ENCODE measurements around the gene PARD3B.

The PARD3B gene

DNA sequence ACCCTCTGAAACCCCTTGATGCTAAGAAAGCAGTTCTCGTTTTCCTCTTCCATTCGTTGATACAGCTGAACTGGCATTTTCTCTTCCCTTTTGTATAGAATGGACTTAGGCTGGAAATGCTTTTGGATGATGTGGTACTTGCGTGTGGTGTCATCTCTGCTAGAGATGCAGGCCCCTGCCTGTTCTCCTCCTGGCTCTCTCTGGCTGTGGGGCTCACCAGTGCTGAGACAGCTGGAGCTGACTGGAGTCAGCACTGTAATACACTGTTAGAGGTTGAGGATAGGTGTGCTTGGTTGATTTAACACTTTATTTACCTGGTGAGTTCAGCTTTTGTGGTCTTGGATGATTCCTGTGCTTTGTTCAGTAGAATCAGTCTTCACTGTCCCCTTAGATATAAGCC is 30.2 kb downstream of the PARD3B start:
- H3K4me3 ChIP-seq (ENCODE audit: insufficient read length, low read depth) = no peak overlapping the region
- TF ChIP-seq ZNF274 (IDR thresholded peaks at IDR 0.05; ENCODE audit: low read depth, low read length) (no peak), YY1 (IDR thresholded peaks at IDR 0.05; ENCODE audit: insufficient read depth, insufficient read length) (no peak), SUZ12 (IDR thresholded peaks at IDR 0.05; ENCODE audit: extremely low read depth, insufficient read depth, insufficient read length) (no peak)
- H3K9ac ChIP-seq (ENCODE audit: insufficient read length, low read depth) = no peak overlapping the region
- H3K4me1 ChIP-seq (ENCODE audit: insufficient read depth, insufficient read length) = no peaks in the 10 kb centered on the region
- no peaks in the 10 kb centered on the region for H3K9me3 ChIP-seq (ENCODE audit: insufficient read depth, low read length)
- H3K27me3 ChIP-seq (ENCODE audit: insufficient read depth, insufficient read length) = no peaks in the 10 kb centered on the region
- H3K36me3 ChIP-seq (ENCODE audit: insufficient read depth, insufficient read length, low read length) = no peaks in the 10 kb centered on the region
- DNase-seq (ENCODE audit: low read depth, low spot score) = no peak

DNA sequence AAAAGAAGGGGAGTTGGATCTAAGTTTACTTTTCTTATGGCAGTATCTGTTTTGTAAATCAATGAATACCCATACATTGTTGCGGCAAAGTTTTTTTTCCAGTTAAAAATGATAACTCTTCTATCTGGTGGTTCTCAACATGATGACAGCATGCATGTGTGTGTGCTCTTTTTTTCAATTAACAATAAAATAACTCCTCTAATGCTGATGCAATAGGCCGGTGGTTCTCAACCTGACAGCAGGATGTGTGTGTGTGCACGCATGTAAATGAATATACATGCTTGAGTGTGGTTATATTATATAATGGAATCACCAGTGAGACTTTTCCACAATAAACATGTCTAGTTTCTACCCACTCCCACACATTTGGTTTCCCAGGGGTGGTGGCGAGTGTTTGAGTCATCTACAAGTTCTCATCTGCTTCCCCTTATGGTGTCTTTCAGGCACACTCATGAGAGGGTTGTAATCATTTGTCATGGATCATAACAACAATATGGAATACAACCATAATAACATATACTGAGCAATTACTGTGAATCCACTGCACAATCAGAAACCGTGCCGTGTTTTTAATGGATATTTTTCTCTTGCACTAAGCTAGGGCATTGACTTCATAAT is 31.2 kb downstream of the PARD3B start:
- Histone ChIP-seq H3K4me1 (ENCODE audit: insufficient read depth, insufficient read length) (no peaks in the 10 kb centered on the region), H3K4me3 (ENCODE audit: insufficient read length, low read depth) (no peak overlapping the region), H3K9me3 (ENCODE audit: insufficient read depth, low read length) (no peaks in the 10 kb centered on the region), H3K9ac (ENCODE audit: insufficient read length, low read depth) (no peak overlapping the region), H3K27me3 (ENCODE audit: insufficient read depth, insufficient read length) (no peaks in the 10 kb centered on the region), H3K36me3 (ENCODE audit: insufficient read depth, insufficient read length, low read length) (no peaks in the 10 kb centered on the region)
- no peak for DNase-seq (ENCODE audit: low read depth, low spot score)
- no peak for TF ChIP-seq SUZ12 (IDR thresholded peaks at IDR 0.05; ENCODE audit: extremely low read depth, insufficient read depth, insufficient read length)
- TF ChIP-seq YY1 (IDR thresholded peaks at IDR 0.05; ENCODE audit: insufficient read depth, insufficient read length) = no peak
- no peak for TF ChIP-seq ZNF274 (IDR thresholded peaks at IDR 0.05; ENCODE audit: low read depth, low read length)

DNA sequence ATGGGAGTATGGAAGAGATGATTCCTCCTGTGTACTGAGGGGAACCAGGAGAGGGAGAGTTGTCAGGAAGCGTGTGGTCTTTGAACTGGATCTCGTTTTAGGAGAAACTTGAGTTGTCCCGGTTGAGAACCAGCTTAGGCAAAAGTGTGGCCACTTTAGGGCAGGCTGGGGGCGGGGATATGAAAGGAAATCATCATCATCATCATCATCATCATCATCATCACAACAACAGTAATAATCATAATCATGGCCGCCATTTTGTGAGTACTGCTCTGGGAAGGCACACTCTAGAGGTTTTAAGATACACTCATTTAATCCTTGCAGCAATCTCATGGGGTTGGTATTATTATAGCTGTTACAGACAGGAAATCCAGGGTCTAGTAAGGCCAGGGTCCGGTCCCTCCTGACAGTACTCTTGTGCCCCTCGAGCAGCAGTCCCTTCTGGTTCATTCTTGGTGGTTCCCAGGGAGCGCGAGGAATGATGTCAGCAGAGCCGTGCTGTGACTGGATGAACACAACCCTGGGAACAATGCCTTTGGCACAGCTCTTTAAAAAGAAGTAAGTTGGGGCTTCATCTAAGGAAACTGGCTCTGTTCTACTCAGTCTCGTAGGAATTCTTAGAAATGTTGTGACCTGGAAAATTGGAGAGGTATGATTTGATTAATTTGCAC is 33.8 kb downstream of the PARD3B start:
- Histone ChIP-seq H3K4me1 (ENCODE audit: insufficient read depth, insufficient read length) (no peaks in the 10 kb centered on the region), H3K36me3 (ENCODE audit: insufficient read depth, insufficient read length, low read length) (no peaks in the 10 kb centered on the region), H3K9ac (ENCODE audit: insufficient read length, low read depth) (no peak overlapping the region), H3K9me3 (ENCODE audit: insufficient read depth, low read length) (no peaks in the 10 kb centered on the region), H3K4me3 (ENCODE audit: insufficient read length, low read depth) (no peak overlapping the region), H3K27me3 (ENCODE audit: insufficient read depth, insufficient read length) (no peaks in the 10 kb centered on the region)
- TF ChIP-seq ZNF274 (IDR thresholded peaks at IDR 0.05; ENCODE audit: low read depth, low read length) = no peak
- no peak for TF ChIP-seq SUZ12 (IDR thresholded peaks at IDR 0.05; ENCODE audit: extremely low read depth, insufficient read depth, insufficient read length)
- no peak for TF ChIP-seq YY1 (IDR thresholded peaks at IDR 0.05; ENCODE audit: insufficient read depth, insufficient read length)
- DNase-seq (ENCODE audit: low read depth, low spot score) = no peak

DNA sequence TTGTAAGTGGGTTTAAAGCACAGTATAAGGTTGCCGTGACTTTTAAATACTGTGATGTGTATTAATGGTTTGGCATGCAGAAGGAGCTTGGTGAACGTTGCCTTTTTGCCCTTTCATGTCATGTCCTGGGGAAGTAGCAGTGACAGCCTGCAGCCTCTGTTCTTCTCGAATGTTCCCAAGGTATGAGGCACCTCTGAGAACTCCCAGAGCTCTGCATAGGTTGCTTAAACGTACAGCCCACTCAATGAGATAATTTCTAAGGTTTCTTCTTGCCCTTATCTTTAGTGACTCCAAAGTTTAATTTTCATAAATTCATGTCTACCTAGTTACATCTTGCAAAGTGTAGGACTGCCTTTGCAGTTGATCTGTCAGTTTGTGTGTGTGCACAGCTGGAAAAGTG is 36.7 kb downstream of the PARD3B start:
- Histone ChIP-seq H3K9me3 (ENCODE audit: insufficient read depth, low read length) (no peaks in the 10 kb centered on the region), H3K4me3 (ENCODE audit: insufficient read length, low read depth) (no peak overlapping the region), H3K27me3 (ENCODE audit: insufficient read depth, insufficient read length) (no peaks in the 10 kb centered on the region), H3K36me3 (ENCODE audit: insufficient read depth, insufficient read length, low read length) (no peaks in the 10 kb centered on the region), H3K4me1 (ENCODE audit: insufficient read depth, insufficient read length) (no peaks in the 10 kb centered on the region), H3K9ac (ENCODE audit: insufficient read length, low read depth) (no peak overlapping the region)
- TF ChIP-seq ZNF274 (IDR thresholded peaks at IDR 0.05; ENCODE audit: low read depth, low read length) (no peak), YY1 (IDR thresholded peaks at IDR 0.05; ENCODE audit: insufficient read depth, insufficient read length) (no peak), SUZ12 (IDR thresholded peaks at IDR 0.05; ENCODE audit: extremely low read depth, insufficient read depth, insufficient read length) (no peak)
- no peak for DNase-seq (ENCODE audit: low read depth, low spot score)

DNA sequence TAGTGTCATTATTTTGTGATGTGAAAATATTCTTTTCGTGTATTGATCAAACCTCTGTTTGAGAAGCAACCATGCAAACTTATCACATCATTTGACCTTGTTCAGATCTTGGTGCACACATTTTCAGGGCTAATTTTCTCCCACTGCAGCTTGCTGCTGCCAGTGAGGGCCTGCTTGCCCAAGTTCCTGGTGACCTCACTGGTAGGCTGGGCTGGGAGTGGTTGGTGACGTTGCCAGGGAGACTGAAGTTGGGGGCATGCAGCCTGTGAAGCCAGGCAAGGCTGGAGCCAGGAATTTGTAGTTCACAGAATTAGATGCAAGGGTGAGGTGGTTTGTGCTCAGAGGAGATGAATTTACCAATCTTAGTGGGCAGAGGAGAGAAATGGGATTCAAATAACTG is 38.5 kb downstream of the PARD3B start:
- TF ChIP-seq ZNF274 (IDR thresholded peaks at IDR 0.05; ENCODE audit: low read depth, low read length) (no peak), SUZ12 (IDR thresholded peaks at IDR 0.05; ENCODE audit: extremely low read depth, insufficient read depth, insufficient read length) (no peak)
- no peak overlapping the region for H3K9ac ChIP-seq (ENCODE audit: insufficient read length, low read depth)
- no peaks in the 10 kb centered on the region for H3K27me3 ChIP-seq (ENCODE audit: insufficient read depth, insufficient read length)
- no peak for DNase-seq (ENCODE audit: low read depth, low spot score)
- H3K4me3 ChIP-seq (ENCODE audit: insufficient read length, low read depth) = no peak overlapping the region
- H3K36me3 ChIP-seq (ENCODE audit: insufficient read depth, insufficient read length, low read length) = no peaks in the 10 kb centered on the region
- H3K4me1 ChIP-seq (ENCODE audit: insufficient read depth, insufficient read length) = no peaks in the 10 kb centered on the region
- no peaks in the 10 kb centered on the region for H3K9me3 ChIP-seq (ENCODE audit: insufficient read depth, low read length)

DNA sequence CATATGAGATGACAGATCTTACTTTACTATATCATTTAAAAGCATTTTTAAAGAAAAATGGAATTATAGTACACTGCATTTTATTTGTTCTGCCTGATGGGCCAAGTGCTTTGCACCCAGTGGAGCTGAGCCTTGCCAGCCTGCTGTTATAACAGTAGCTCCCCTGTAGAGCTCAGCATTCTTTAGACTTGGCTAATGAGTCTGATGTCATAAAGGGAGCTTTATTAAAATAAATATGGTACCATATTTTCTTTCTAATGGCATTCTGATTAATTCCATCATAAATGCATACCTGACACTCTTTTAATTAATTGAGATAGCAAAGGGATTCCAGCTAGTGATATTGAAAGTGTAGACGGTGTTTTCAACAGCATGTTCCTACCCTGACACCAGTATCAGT is 40.7 kb downstream of the PARD3B start:
- H3K36me3 ChIP-seq (ENCODE audit: insufficient read depth, insufficient read length, low read length) = no peaks in the 10 kb centered on the region
- DNase-seq (ENCODE audit: low read depth, low spot score) = no peak
- H3K27me3 ChIP-seq (ENCODE audit: insufficient read depth, insufficient read length) = no peaks in the 10 kb centered on the region
- TF ChIP-seq YY1 (IDR thresholded peaks at IDR 0.05; ENCODE audit: insufficient read depth, insufficient read length) = no peak
- no peak for TF ChIP-seq SUZ12 (IDR thresholded peaks at IDR 0.05; ENCODE audit: extremely low read depth, insufficient read depth, insufficient read length)
- TF ChIP-seq ZNF274 (IDR thresholded peaks at IDR 0.05; ENCODE audit: low read depth, low read length) = no peak
- no peaks in the 10 kb centered on the region for H3K4me1 ChIP-seq (ENCODE audit: insufficient read depth, insufficient read length)
- H3K9ac ChIP-seq (ENCODE audit: insufficient read length, low read depth) = no peak overlapping the region
- no peak overlapping the region for H3K4me3 ChIP-seq (ENCODE audit: insufficient read length, low read depth)
- peaks cover 12% of the 10 kb centered on the region; the same call in 1 of the 2 replicates for H3K9me3 ChIP-seq (ENCODE audit: insufficient read depth, low read length)

DNA sequence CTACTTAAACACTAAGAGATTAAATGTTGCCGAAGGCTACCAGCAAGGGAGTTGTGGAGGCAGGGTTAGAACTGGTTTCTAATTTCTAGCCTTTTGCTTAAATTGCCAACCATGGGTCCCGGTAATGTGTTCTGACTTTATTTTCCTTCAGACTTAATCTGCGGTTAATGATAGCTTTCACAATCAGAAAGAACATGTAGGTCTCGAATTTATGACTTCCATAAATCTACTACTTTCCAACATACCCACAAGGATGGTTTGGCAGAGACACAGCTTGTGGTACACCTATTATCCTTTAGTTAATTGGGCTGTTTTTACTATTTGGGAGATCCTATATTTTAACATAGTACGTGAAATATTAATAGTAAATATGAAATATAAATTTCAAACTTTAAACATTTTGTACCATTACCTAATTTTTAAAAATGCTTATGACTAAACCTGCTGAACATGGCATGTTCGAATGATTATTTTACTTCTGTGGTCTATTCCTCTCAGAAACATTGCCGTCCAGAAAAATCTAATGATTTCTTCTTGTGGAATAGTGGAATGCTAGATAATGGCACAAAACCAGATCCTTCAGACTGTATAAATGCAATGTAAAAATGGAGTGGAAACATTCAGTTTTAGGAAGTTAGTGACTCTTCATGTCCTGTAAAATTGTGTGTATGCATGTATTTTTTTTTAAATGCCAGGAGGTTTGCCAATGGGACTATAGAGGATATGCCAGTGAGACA is 41.3 kb downstream of the PARD3B start:
- H3K4me3 ChIP-seq (ENCODE audit: insufficient read length, low read depth) = no peak overlapping the region
- H3K9ac ChIP-seq (ENCODE audit: insufficient read length, low read depth) = no peak overlapping the region
- no peaks in the 10 kb centered on the region for H3K27me3 ChIP-seq (ENCODE audit: insufficient read depth, insufficient read length)
- H3K4me1 ChIP-seq (ENCODE audit: insufficient read depth, insufficient read length) = no peaks in the 10 kb centered on the region
- TF ChIP-seq YY1 (IDR thresholded peaks at IDR 0.05; ENCODE audit: insufficient read depth, insufficient read length) = no peak
- TF ChIP-seq SUZ12 (IDR thresholded peaks at IDR 0.05; ENCODE audit: extremely low read depth, insufficient read depth, insufficient read length) = no peak
- TF ChIP-seq ZNF274 (IDR thresholded peaks at IDR 0.05; ENCODE audit: low read depth, low read length) = no peak
- DNase-seq (ENCODE audit: low read depth, low spot score) = no peak
- H3K9me3 ChIP-seq (ENCODE audit: insufficient read depth, low read length) = peaks cover 12% of the 10 kb centered on the region; the same call in 1 of the 2 replicates
- no peaks in the 10 kb centered on the region for H3K36me3 ChIP-seq (ENCODE audit: insufficient read depth, insufficient read length, low read length)

Data from NT2/D1 (cell line).